Sigmoid colon (tissue), 4 donors: ENCODE measurements around the gene MAP4K1.

Experiments
- EP300 ChIP-seq, 4 donors: sonication (generic); formaldehyde crosslinking; IDR thresholded peaks; one replicate each; pipeline ENCODE4 v1.6.1; 2017; ENCODE audit warnings: antibody characterized with exemption in 4 of 4
- POLR2A ChIP-seq, 2 donors: fragments of 450-650 bp; IDR thresholded peaks; one replicate each; pipeline ENCODE4 v1.6.1; 2016; ENCODE audit warnings: antibody characterized with exemption in 2 of 2, mild to moderate bottlenecking in 2 of 2, moderate library complexity in 2 of 2
- POLR2AphosphoS5 ChIP-seq, 4 donors: sonication (generic); formaldehyde crosslinking; IDR thresholded peaks; one replicate each; pipeline ENCODE4 v1.6.1; 2017; ENCODE audit warnings: antibody characterized with exemption in 4 of 4
- TF ChIP-seq, protein P1 (sequence below), 4 experiments: fragments of 450-650 bp in 3 of 4; fragments of 200-600 bp in 1 of 4; IDR thresholded peaks; one replicate each; pipeline ENCODE4 v1.5.1; 2016 to 2019; ENCODE audit warnings: antibody characterized with exemption in 4 of 4, mild to moderate bottlenecking in 3 of 4, moderate library complexity in 2 of 4

DNA sequence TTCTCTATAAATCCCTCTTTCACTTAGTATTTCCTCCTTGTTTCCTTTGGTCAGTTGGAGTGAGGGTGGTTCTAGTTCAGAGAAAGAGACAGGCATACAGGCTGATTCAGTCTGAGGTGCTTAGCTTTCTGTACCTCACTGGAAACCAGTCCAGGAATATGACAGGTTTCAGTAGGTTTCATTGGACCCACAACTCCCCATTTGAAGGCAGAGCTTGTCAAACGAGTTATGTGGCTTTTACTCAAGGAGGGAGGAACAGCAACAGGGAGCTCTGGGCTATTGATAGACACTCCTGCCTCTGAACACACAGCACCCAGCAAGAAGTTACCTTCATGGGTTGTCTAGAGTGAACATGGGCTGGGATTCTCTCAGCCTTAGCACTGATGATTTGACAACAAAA is 44.2 kb upstream of the MAP4K1 start:
- TF ChIP-seq, protein P1, sequence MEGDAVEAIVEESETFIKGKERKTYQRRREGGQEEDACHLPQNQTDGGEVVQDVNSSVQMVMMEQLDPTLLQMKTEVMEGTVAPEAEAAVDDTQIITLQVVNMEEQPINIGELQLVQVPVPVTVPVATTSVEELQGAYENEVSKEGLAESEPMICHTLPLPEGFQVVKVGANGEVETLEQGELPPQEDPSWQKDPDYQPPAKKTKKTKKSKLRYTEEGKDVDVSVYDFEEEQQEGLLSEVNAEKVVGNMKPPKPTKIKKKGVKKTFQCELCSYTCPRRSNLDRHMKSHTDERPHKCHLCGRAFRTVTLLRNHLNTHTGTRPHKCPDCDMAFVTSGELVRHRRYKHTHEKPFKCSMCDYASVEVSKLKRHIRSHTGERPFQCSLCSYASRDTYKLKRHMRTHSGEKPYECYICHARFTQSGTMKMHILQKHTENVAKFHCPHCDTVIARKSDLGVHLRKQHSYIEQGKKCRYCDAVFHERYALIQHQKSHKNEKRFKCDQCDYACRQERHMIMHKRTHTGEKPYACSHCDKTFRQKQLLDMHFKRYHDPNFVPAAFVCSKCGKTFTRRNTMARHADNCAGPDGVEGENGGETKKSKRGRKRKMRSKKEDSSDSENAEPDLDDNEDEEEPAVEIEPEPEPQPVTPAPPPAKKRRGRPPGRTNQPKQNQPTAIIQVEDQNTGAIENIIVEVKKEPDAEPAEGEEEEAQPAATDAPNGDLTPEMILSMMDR (IDR thresholded peaks at IDR 0.05): no peak
- TF ChIP-seq POLR2A (IDR thresholded peaks at IDR 0.05) (no peak), POLR2AphosphoS5 (IDR thresholded peaks at IDR 0.05) (no peak), EP300 (IDR thresholded peaks at IDR 0.05) (no peak)
